ENCODE results near the gene CD248.

Gene CD248

DNA sequence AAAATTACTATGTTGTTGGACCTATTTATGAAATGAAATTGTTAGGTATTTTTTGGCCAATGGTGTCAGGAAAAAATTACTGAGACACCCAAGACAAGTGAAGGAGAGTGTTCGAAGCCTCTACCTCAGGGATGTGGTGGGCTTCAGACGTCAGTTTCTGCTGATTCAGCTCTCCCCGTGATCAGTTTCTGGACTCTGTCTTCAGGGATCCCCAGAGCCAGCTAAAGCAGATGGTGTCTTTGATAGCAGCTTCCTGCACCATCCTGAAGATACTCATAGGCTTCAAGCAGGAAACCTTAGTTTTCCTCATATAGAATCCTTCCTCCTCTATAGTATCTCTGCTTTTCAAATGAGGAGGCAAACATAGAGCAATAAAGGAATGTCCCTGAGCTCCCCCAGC is 7.4 kb downstream of the CD248 start:
- Histone ChIP-seq H4K20me1 (ENCODE audit: low read depth, low read length) (no peaks in the 10 kb centered on the region), H3K9ac (ENCODE audit: low read length) (no peak overlapping the region), H3K9me3 (ENCODE audit: insufficient read depth, low read length) (no peaks in the 10 kb centered on the region), H3K4me3 (ENCODE audit: insufficient read depth, low read length, poor library complexity, severe bottlenecking) (no peak overlapping the region), H3K4me2 (ENCODE audit: low read depth, low read length, poor library complexity, severe bottlenecking) (no peak overlapping the region), H3K79me2 (ENCODE audit: insufficient read depth, low read length) (no peaks in the 10 kb centered on the region), H3K9me2 (replicated peaks; ENCODE audit: insufficient read depth, low read length) (no peaks in the 10 kb centered on the region), H3F3A (ENCODE audit: insufficient read depth) (no peaks in the 10 kb centered on the region), H3K27me3 (ENCODE audit: low read length) (no peaks in the 10 kb centered on the region), H2AFZ (ENCODE audit: low read depth, low read length, severe bottlenecking) (no peak overlapping the region), H3K36me3 (ENCODE audit: low read length) (no peaks in the 10 kb centered on the region), H3K27ac (ENCODE audit: low read depth, low read length) (no peak overlapping the region)
- TF ChIP-seq EZH2phosphoT487 (conservative IDR thresholded peaks at IDR 0.05; ENCODE audit: low read length) (no peak), CTCF (IDR thresholded peaks at IDR 0.05; ENCODE audit: insufficient read depth, low read length, poor library complexity, severe bottlenecking) (no peak)

GRCh38 chr11:66302656-66303055 is 14.2 kb downstream of the CD248 start:
- H3K36me3 ChIP-seq (ENCODE audit: low read length): no peaks in the 10 kb centered on the region
- H3F3A ChIP-seq (ENCODE audit: insufficient read depth): no peaks in the 10 kb centered on the region
- H3K9me2 ChIP-seq (replicated peaks; ENCODE audit: insufficient read depth, low read length): no peaks in the 10 kb centered on the region
- no peaks in the 10 kb centered on the region for H3K27me3 ChIP-seq (ENCODE audit: low read length)
- H3K9me3 ChIP-seq (ENCODE audit: insufficient read depth, low read length): no peaks in the 10 kb centered on the region
- no peak overlapping the region for H3K9ac ChIP-seq (ENCODE audit: low read length)
- TF ChIP-seq EZH2phosphoT487 (conservative IDR thresholded peaks at IDR 0.05; ENCODE audit: low read length) (no peak), CTCF (IDR thresholded peaks at IDR 0.05; ENCODE audit: insufficient read depth, low read length, poor library complexity, severe bottlenecking) (no peak)
- H4K20me1 ChIP-seq (ENCODE audit: low read depth, low read length): no peaks in the 10 kb centered on the region
- no peak overlapping the region for H3K4me3 ChIP-seq (ENCODE audit: insufficient read depth, low read length, poor library complexity, severe bottlenecking)
- no peak overlapping the region for H3K27ac ChIP-seq (ENCODE audit: low read depth, low read length)
- no peak overlapping the region for H3K4me2 ChIP-seq (ENCODE audit: low read depth, low read length, poor library complexity, severe bottlenecking)
- H3K79me2 ChIP-seq (ENCODE audit: insufficient read depth, low read length): no peaks in the 10 kb centered on the region
- no peak overlapping the region for H2AFZ ChIP-seq (ENCODE audit: low read depth, low read length, severe bottlenecking)

DNA sequence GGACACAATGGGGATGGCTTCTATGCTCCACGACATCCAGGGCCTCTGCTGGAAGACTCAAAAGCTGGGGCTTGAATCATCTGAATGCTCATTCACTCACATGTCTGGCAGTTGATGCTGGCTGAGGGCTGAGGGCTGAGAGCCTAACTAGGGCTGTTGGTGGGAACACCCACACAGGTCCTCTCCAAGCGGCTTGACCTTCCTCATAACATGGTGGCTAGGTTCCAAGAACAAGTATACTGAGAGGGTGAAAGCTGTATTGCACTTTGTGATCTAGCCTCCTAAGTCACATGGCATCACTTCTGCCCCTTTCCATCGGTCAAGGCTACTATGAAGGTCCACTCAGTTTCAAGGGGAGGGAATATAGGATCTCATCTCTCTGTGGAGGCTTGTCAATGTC is 17.7 kb downstream of the CD248 start:
- H3K4me2 ChIP-seq (ENCODE audit: low read depth, low read length, poor library complexity, severe bottlenecking): no peak overlapping the region
- H4K20me1 ChIP-seq (ENCODE audit: low read depth, low read length): no peaks in the 10 kb centered on the region
- H3K79me2 ChIP-seq (ENCODE audit: insufficient read depth, low read length): no peaks in the 10 kb centered on the region
- no peaks in the 10 kb centered on the region for H3K9me3 ChIP-seq (ENCODE audit: insufficient read depth, low read length)
- TF ChIP-seq CTCF (IDR thresholded peaks at IDR 0.05; ENCODE audit: insufficient read depth, low read length, poor library complexity, severe bottlenecking) (no peak), EZH2phosphoT487 (conservative IDR thresholded peaks at IDR 0.05; ENCODE audit: low read length) (no peak)
- no peaks in the 10 kb centered on the region for H3K9me2 ChIP-seq (replicated peaks; ENCODE audit: insufficient read depth, low read length)
- H2AFZ ChIP-seq (ENCODE audit: low read depth, low read length, severe bottlenecking): no peak overlapping the region
- no peak overlapping the region for H3K9ac ChIP-seq (ENCODE audit: low read length)
- H3F3A ChIP-seq (ENCODE audit: insufficient read depth): no peaks in the 10 kb centered on the region
- no peaks in the 10 kb centered on the region for H3K27me3 ChIP-seq (ENCODE audit: low read length)
- no peak overlapping the region for H3K27ac ChIP-seq (ENCODE audit: low read depth, low read length)
- no peaks in the 10 kb centered on the region for H3K36me3 ChIP-seq (ENCODE audit: low read length)
- H3K4me3 ChIP-seq (ENCODE audit: insufficient read depth, low read length, poor library complexity, severe bottlenecking): no peak overlapping the region

- H3K27ac ChIP-seq (ENCODE audit: low read depth, low read length): no peak overlapping the region
- H3F3A ChIP-seq (ENCODE audit: insufficient read depth): no peaks in the 10 kb centered on the region
These were observed 19.2 kb downstream of the CD248 start for GRCh38 chr11:66297610-66298009.

More at GRCh38 chr11:66297610-66298009, 19.2 kb downstream of the CD248 start:
- no peak overlapping the region for H2AFZ ChIP-seq (ENCODE audit: low read depth, low read length, severe bottlenecking)
- H3K4me2 ChIP-seq (ENCODE audit: low read depth, low read length, poor library complexity, severe bottlenecking): no peak overlapping the region
- no peaks in the 10 kb centered on the region for H3K9me3 ChIP-seq (ENCODE audit: insufficient read depth, low read length)
- H3K27me3 ChIP-seq (ENCODE audit: low read length): no peaks in the 10 kb centered on the region
- H3K4me3 ChIP-seq (ENCODE audit: insufficient read depth, low read length, poor library complexity, severe bottlenecking): no peak overlapping the region
- H4K20me1 ChIP-seq (ENCODE audit: low read depth, low read length): no peaks in the 10 kb centered on the region
- no peaks in the 10 kb centered on the region for H3K36me3 ChIP-seq (ENCODE audit: low read length)
- TF ChIP-seq EZH2phosphoT487 (conservative IDR thresholded peaks at IDR 0.05; ENCODE audit: low read length) (no peak), CTCF (IDR thresholded peaks at IDR 0.05; ENCODE audit: insufficient read depth, low read length, poor library complexity, severe bottlenecking) (no peak)
- H3K9me2 ChIP-seq (replicated peaks; ENCODE audit: insufficient read depth, low read length): no peaks in the 10 kb centered on the region
- H3K9ac ChIP-seq (ENCODE audit: low read length): no peak overlapping the region
- H3K79me2 ChIP-seq (ENCODE audit: insufficient read depth, low read length): no peaks in the 10 kb centered on the region
